HL-60 (cell line): ENCODE results near the gene GADD45B.
"Not testable (repeated sequence)": the region's sequence is repeated elsewhere in the genome, so short reads cannot be mapped to it uniquely, and the experiment has no call there.

ENCODE experiments used
- DNase-seq, 2 experiments: peaks; one replicate each; pipeline ENCODE4 v3.0.0-alpha.2; 2010 to 2020; ENCODE audit warnings: low read depth in 1 of 2, low spot score in 1 of 2
- H3K27ac ChIP-seq: fragments of 250-450 bp; sonication (Bioruptor Pico); replicated peaks from 2 replicates; pipeline ENCODE4 v1.5.1; 2020; ENCODE audit warnings: mild to moderate bottlenecking, moderate library complexity
- H3K27me3 ChIP-seq: fragments of 250-450 bp; sonication (Bioruptor Pico); 2 replicates; pipeline ENCODE4 v1.5.1; 2021; ENCODE audit warnings: mild to moderate bottlenecking, moderate library complexity; ENCODE audit not compliant: insufficient read depth, poor library complexity, severe bottlenecking
- H3K4me3 ChIP-seq: replicated peaks from 2 replicates; pipeline ENCODE4 v1.5.1; 2011; ENCODE audit warnings: mild to moderate bottlenecking, control low read depth, low read length; ENCODE audit not compliant: insufficient read depth
- GABPA ChIP-seq: IDR thresholded peaks from 2 replicates; pipeline ENCODE4 v1.6.1; 2012; ENCODE audit warnings: low read depth
- POLR2AphosphoS5 ChIP-seq: IDR thresholded peaks from 2 replicates; pipeline ENCODE4 v1.6.1; 2012; ENCODE audit warnings: low read depth
- SPI1 ChIP-seq: IDR thresholded peaks from 2 replicates; pipeline ENCODE4 v1.6.1; 2012; ENCODE audit warnings: low read depth, mild to moderate bottlenecking, borderline replicate concordance
- TF ChIP-seq, protein P1 (sequence below): IDR thresholded peaks from 2 replicates; pipeline ENCODE4 v1.6.1; 2012; ENCODE audit warnings: low read depth; ENCODE audit not compliant: insufficient replicate concordance
- TF ChIP-seq, protein P2 (sequence below): IDR thresholded peaks from one replicate; pipeline ENCODE4 v1.5.1; 2011; ENCODE audit warnings: low read length, control low read depth, inconsistent platforms; ENCODE audit not compliant: insufficient read depth

GADD45B gene

DNA sequence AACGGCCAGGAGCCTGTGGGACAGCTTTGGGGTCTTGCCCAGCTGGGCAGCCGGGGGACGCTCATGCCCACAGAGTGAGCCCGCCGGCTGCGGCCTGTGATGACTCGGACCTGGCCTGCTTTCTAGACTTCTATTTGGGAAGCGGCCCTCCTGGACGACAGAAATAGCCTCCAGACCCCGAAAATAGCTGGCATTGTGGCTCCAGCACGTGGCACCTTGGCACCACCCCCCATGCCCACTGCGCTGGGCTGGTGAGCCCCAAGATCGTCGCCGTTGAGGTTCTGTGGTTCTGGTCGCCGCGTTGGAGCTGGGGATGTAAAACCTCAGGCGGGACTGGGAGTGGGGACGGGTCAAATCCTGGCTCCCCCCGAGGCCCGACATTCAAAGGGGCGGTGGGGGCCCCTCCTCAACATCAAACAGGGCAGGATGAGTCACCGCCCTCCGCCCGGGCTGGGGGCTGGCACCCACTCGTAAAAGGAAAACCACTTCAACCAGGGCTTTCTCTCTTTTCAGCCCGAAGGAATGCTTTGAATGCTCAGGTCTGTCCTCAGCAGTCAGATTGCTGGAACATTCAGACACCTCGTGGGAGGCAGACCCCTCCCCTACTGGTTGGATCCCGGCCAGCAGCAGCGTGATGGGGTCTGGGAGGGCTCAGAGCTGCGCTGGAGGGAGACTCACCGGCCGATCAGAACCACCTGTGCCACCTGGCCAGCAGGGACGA lies 42.1 kb downstream of the GADD45B start:
- no peak for DNase-seq
- H3K4me3 ChIP-seq = no peak overlapping the region
- no peaks in the 10 kb centered on the region for H3K27me3 ChIP-seq
- TF ChIP-seq, protein P1, sequence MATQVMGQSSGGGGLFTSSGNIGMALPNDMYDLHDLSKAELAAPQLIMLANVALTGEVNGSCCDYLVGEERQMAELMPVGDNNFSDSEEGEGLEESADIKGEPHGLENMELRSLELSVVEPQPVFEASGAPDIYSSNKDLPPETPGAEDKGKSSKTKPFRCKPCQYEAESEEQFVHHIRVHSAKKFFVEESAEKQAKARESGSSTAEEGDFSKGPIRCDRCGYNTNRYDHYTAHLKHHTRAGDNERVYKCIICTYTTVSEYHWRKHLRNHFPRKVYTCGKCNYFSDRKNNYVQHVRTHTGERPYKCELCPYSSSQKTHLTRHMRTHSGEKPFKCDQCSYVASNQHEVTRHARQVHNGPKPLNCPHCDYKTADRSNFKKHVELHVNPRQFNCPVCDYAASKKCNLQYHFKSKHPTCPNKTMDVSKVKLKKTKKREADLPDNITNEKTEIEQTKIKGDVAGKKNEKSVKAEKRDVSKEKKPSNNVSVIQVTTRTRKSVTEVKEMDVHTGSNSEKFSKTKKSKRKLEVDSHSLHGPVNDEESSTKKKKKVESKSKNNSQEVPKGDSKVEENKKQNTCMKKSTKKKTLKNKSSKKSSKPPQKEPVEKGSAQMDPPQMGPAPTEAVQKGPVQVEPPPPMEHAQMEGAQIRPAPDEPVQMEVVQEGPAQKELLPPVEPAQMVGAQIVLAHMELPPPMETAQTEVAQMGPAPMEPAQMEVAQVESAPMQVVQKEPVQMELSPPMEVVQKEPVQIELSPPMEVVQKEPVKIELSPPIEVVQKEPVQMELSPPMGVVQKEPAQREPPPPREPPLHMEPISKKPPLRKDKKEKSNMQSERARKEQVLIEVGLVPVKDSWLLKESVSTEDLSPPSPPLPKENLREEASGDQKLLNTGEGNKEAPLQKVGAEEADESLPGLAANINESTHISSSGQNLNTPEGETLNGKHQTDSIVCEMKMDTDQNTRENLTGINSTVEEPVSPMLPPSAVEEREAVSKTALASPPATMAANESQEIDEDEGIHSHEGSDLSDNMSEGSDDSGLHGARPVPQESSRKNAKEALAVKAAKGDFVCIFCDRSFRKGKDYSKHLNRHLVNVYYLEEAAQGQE = no peak
- TF ChIP-seq POLR2AphosphoS5 (no peak), GABPA (no peak)
- no peak overlapping the region for H3K27ac ChIP-seq

DNA sequence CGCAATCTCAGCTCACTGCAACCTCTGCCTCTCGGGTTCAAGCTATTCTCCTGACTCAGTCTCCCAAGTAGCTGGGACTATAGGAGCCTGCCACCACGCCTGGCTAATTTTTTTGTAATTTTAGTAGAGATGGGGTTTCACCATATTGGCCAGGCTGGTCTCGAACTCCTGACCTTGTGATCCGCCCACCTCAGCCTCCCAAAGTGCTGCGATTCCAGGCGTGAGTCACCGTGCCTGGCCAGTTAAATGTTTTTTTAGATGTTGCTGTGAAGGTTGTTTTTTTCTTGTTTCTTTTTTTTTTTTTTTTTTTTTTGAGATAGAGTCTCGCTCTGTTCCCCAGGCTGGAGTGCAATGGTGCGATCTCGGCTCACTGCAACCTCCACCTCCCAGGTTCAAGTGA lies 42.9 kb downstream of the GADD45B start:
- not testable (repeated sequence) for H3K4me3 ChIP-seq, DNase-seq, H3K27me3 ChIP-seq, H3K27ac ChIP-seq

DNA sequence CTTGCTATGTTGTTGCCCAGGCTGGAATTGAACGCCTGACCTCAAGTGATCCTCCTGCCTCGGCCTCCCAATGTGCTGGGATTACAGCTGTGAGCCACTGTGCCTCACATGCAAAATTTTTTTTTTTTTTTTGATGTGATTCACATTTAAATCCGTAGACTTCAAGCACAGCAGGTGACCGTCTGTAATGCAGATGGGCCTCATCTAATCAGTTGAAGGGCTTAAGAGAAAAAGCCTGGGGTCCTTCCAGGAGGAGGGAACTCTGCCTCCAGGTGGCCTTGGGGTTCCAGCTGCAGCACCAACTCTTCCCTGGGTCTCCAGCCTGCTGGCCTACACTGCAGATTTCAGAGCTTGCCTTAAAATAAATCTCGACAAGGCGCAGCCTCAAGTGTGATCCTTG lies 43.6 kb downstream of the GADD45B start:
- Histone ChIP-seq H3K4me3 (no peak overlapping the region), H3K27me3 (no peaks in the 10 kb centered on the region), H3K27ac (no peak overlapping the region)
- no peak for DNase-seq
- TF ChIP-seq GABPA (no peak), POLR2AphosphoS5 (no peak)
- TF ChIP-seq, protein P1 = no peak

DNA sequence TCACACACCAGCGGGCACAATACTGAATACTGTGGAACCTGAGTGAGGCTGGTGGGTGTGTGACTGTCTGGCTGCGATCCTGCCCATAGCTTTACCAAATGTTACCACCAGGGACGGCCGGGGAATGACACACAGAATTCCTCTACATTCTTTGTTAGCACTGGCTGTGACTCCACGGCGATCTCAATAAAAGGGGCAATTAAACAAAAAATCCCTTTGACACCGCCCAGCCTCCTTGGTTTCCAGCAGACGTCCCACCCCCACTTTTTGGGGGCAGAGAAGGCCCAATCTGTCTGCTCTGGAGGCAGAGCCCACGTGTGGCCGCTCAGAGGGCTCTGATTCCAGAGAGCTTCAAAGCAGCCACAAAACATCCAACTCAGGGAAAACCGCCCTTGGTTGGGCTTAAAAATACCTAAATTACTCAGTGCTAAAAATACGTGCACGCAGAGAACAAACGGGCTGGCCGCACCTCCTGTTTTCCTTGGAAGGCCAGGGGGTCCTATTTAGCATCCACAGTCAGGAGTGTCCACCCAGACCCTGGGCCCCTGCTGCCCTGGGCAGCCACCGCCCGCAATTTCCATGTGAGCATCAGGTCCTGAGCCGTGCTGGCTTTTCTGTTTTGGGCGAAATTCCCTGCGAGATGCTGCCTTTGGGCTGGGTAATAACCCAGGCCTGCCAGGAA lies 47.8 kb downstream of the GADD45B start:
- Histone ChIP-seq H3K27ac (no peak overlapping the region), H3K4me3 (no peak overlapping the region), H3K27me3 (no peaks in the 10 kb centered on the region)
- TF ChIP-seq POLR2AphosphoS5 (no peak), SPI1 (no peak), GABPA (no peak)
- TF ChIP-seq, protein P1 = no peak
- TF ChIP-seq, protein P2, sequence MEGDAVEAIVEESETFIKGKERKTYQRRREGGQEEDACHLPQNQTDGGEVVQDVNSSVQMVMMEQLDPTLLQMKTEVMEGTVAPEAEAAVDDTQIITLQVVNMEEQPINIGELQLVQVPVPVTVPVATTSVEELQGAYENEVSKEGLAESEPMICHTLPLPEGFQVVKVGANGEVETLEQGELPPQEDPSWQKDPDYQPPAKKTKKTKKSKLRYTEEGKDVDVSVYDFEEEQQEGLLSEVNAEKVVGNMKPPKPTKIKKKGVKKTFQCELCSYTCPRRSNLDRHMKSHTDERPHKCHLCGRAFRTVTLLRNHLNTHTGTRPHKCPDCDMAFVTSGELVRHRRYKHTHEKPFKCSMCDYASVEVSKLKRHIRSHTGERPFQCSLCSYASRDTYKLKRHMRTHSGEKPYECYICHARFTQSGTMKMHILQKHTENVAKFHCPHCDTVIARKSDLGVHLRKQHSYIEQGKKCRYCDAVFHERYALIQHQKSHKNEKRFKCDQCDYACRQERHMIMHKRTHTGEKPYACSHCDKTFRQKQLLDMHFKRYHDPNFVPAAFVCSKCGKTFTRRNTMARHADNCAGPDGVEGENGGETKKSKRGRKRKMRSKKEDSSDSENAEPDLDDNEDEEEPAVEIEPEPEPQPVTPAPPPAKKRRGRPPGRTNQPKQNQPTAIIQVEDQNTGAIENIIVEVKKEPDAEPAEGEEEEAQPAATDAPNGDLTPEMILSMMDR = no peak
- no peak for DNase-seq
